ENCODE measurements around the gene SELENOO. TPM values are rescaled to one million over a fixed set of nuclear protein-coding genes. Genes with fewer than 3 reads are reported as not detected.

The SELENOO gene
- total and polyA plus RNA-seq, 2 of the 13 experiments (the other 11 are each of a cell fraction or from before 2014, with no cell fraction given) = 14.4 to 19.0 TPM

DNA sequence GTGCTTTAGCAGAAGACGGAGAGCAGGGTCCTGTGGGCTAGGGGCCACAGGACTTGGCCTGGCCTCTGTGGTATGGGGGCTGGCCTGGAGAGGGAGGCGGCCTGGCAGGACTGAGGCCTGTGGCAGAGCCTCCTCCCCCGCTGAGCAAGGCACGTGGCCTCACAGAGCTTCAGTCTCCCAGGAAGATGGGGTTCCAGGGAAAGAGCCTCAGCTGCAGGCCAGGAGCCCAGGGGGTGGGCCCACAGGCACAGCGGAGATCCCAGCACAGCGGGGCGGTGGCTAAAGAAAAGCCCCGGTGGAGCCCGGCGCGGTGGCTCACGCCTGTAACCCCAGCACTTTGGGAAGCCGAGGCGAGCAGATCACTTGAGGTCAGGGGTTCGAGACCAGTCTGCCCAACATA lies 58.5 kb downstream of the SELENOO start (continued):
- TF ChIP-seq, protein P1, sequence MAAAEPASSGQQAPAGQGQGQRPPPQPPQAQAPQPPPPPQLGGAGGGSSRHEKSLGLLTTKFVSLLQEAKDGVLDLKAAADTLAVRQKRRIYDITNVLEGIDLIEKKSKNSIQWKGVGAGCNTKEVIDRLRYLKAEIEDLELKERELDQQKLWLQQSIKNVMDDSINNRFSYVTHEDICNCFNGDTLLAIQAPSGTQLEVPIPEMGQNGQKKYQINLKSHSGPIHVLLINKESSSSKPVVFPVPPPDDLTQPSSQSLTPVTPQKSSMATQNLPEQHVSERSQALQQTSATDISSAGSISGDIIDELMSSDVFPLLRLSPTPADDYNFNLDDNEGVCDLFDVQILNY (CRISPR knock-in tag; conservative IDR thresholded peaks at IDR 0.05) = no peak
- TF ChIP-seq ZNF264 (CRISPR knock-in tag; IDR thresholded peaks at IDR 0.05) (no peak), MXD1 (CRISPR knock-in tag; IDR thresholded peaks at IDR 0.05) (no peak), ZC3H4 (CRISPR knock-in tag; IDR thresholded peaks at IDR 0.05; ENCODE audit: borderline replicate concordance) (no peak), NCOA5 (CRISPR knock-in tag; IDR thresholded peaks at IDR 0.05) (no peak), HNRNPH1 (optimal IDR thresholded peaks at IDR 0.05; ENCODE audit: low read depth, low read length) (no peak), SMYD3 (CRISPR knock-in tag; IDR thresholded peaks at IDR 0.05) (no peak), ZFP82 (CRISPR knock-in tag; IDR thresholded peaks at IDR 0.05; ENCODE audit: borderline replicate concordance) (no peak)
- TF ChIP-seq, protein P2, sequence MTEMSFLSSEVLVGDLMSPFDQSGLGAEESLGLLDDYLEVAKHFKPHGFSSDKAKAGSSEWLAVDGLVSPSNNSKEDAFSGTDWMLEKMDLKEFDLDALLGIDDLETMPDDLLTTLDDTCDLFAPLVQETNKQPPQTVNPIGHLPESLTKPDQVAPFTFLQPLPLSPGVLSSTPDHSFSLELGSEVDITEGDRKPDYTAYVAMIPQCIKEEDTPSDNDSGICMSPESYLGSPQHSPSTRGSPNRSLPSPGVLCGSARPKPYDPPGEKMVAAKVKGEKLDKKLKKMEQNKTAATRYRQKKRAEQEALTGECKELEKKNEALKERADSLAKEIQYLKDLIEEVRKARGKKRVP (CRISPR knock-in tag; IDR thresholded peaks at IDR 0.05) = no peak

DNA sequence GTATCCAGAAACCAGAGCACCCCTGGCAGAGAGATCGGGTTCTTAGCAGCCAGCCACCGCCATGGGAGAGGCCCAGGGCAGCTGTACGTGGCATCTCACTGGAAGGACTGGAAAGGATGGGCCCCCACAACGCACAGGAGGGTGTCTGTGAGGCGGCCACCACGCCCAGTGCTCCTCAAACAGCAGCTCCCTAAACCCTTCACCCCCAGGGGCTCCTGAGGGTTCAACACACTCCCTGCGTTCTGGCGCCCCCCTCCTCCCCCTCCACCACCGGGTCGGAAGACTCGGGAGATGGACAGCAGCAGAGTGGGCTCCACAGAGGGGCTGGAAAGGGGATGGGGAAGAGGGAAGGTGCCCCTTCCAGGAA lies 59.6 kb downstream of the SELENOO start:
- Histone ChIP-seq H2AFZ (ENCODE audit: low read length) (no peak overlapping the region), H3K9me3 (ENCODE audit: low read length) (no peaks in the 10 kb centered on the region), H3K4me1 (ENCODE audit: insufficient read depth, low read length) (peaks cover 43% of the 10 kb centered on the region), H3K27ac (ENCODE audit: extremely low read length, insufficient read depth, low read length) (no peak overlapping the region), H3K4me3 (replicated peaks in 1 of 3; ENCODE audit: insufficient read depth in 1 of 3, low read depth in 2 of 3, low read length in 3 of 3) (peak overlapping the region; percentile 54 to 74 (median 71); a peak in 5 of 6 replicates), H3K36me3 (replicated peaks in 1 of 2; ENCODE audit: control insufficient read depth in 1 of 2, insufficient read depth in 2 of 2, low read length in 2 of 2) (0 out of 5 replicates have a peak, but pooled peaks cover 0 to 3% of the 10 kb centered on the region in 2 experiments), H3K9ac (ENCODE audit: insufficient read depth, low read depth, low read length) (peak overlapping the region; percentile 61), H3K4me2 (ENCODE audit: low read depth, low read length) (peak overlapping the region; percentile 80), H4K20me1 (ENCODE audit: insufficient read depth, low read length) (no peaks in the 10 kb centered on the region), H3K79me2 (ENCODE audit: insufficient read depth, low read length) (no peaks in the 10 kb centered on the region), H3K27me3 (ENCODE audit: control insufficient read depth in 1 of 2, insufficient read depth in 2 of 2, low read length in 2 of 2) (peaks cover 9 to 26% of the 10 kb centered on the region in 2 experiments; a peak in 4 of 5 replicates)
- ChIA-PET POLR2A (interaction anchor here (1.4 to 2.4 kb wide), 4 partner anchors 9 to 46 kb away, joined by 4 to 10 read pairs (median 7); partner anchors contain the start of genes HDAC10 and PLXNB2), CTCF (ENCODE audit: low intra/inter-chr PET ratio, low total read pairs) (interaction anchor here (1.0 kb wide), 1 partner anchor 16 kb away, joined by 3 read pairs; no protein-coding TSS in a partner anchor)
- DNase-seq (ENCODE audit: low spot score) (no peak), ATAC-seq (no peak; the same call in 2 of the 3 replicates), FAIRE-seq (no peak)
- intact Hi-C loops (cut with micrococcal nuclease; ENCODE audit: unreplicated experiment) (no loop called here), in situ Hi-C loops (cut with HindIII; ENCODE audit: extremely low pct_ligation_motif_present, low pct_unique_long_range_greater_than_20kb) (no loop called here)
- BruUV-seq (replicated peaks) = no TSS peak
- TF ChIP-seq, protein P3, sequence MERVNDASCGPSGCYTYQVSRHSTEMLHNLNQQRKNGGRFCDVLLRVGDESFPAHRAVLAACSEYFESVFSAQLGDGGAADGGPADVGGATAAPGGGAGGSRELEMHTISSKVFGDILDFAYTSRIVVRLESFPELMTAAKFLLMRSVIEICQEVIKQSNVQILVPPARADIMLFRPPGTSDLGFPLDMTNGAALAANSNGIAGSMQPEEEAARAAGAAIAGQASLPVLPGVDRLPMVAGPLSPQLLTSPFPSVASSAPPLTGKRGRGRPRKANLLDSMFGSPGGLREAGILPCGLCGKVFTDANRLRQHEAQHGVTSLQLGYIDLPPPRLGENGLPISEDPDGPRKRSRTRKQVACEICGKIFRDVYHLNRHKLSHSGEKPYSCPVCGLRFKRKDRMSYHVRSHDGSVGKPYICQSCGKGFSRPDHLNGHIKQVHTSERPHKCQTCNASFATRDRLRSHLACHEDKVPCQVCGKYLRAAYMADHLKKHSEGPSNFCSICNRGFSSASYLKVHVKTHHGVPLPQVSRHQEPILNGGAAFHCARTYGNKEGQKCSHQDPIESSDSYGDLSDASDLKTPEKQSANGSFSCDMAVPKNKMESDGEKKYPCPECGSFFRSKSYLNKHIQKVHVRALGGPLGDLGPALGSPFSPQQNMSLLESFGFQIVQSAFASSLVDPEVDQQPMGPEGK (CRISPR knock-in tag; IDR thresholded peaks at IDR 0.05) = 0 out of 2 replicates have a peak, but pooled peaks have one; percentile 4
- TF ChIP-seq ZNF607 (CRISPR knock-in tag; IDR thresholded peaks at IDR 0.05; ENCODE audit: borderline replicate concordance) = no peak
- 13% methylated on average over 5 of the region's 11 CpGs for WGBS (ENCODE audit: low lambda C conversion rate)

All from HepG2 (cell line).